ENCODE data around the gene AGAP1. TPM values are rescaled to one million over a fixed set of nuclear protein-coding genes. Genes with fewer than 3 reads are reported as not detected.

Gene AGAP1
- total RNA-seq, 6 experiments from 2014 or later, result 8.1 to 11.2 (median 9.8) TPM

GRCh38 chr2:236015171-236015570, 521.3 kb downstream of the AGAP1 start:
- no peaks in the 10 kb centered on the region for H3K27me3 ChIP-seq
- peaks cover 0 to 7% (median 0%) of the 10 kb centered on the region in 4 donors for H3K4me1 ChIP-seq
- H3K27ac ChIP-seq, result no peak overlapping the region
- ATAC-seq (no peak), DNase-seq (no peak)
- no peaks in the 10 kb centered on the region for H3K9me3 ChIP-seq
- TF ChIP-seq POLR2A (IDR thresholded peaks at IDR 0.05), result no peak
- WGBS (ENCODE audit: insufficient coverage, low coverage, low lambda C conversion rate, missing lambda C conversion rate), result 82% methylated on average over 6 of the region's 6 CpGs
- H3K4me3 ChIP-seq, result no peak overlapping the region
- no peaks in the 10 kb centered on the region for H3K36me3 ChIP-seq
- intact Hi-C loops (cut with DNase I), result no loop called here

- no peaks in the 10 kb centered on the region for H3K36me3 ChIP-seq
- H3K4me3 ChIP-seq, result no peak overlapping the region
- no peak overlapping the region for H3K27ac ChIP-seq
- no peak for DNase-seq
- H3K4me1 ChIP-seq, result peaks cover 0 to 7% (median 0%) of the 10 kb centered on the region in 4 donors
- ATAC-seq, result no peak
- intact Hi-C loops (cut with DNase I), result no loop called here
- no peaks in the 10 kb centered on the region for H3K27me3 ChIP-seq
- no CpG with 5 or more reads among the region's 4 CpGs for WGBS (ENCODE audit: insufficient coverage, low coverage, low lambda C conversion rate, missing lambda C conversion rate)
- TF ChIP-seq POLR2A (IDR thresholded peaks at IDR 0.05), result no peak
- TF ChIP-seq CTCF (IDR thresholded peaks at IDR 0.05), result no peak
- no peaks in the 10 kb centered on the region for H3K9me3 ChIP-seq
These were observed 522.7 kb downstream of the AGAP1 start for GRCh38 chr2:236016496-236016895.

DNA sequence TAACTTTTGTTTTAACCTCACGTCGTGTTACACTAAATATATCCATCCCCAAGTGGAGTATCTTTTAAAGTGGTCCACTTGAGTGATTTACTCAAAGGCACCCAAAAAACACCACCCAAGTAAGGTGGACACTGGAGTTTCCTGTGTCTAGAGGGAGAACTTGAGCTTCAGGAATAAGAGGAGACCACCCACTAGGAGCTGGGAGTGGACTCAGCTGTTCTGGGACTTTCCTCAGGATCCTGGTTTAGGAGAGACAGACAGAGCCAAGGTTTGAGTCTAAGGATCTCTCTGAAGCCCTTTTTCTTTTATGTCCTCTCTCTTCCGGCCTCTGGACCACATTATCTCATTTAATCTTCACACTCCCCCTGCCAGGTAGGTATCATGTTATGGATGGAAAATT, 523.6 kb downstream of the AGAP1 start:
- Histone ChIP-seq H3K4me1 (no peaks in the 10 kb centered on the region), H3K9me3 (no peaks in the 10 kb centered on the region), H3K36me3 (no peaks in the 10 kb centered on the region), H3K4me3 (no peak overlapping the region), H3K27me3 (no peaks in the 10 kb centered on the region), H3K27ac (no peak overlapping the region)
- ATAC-seq (no peak), DNase-seq (no peak)
- WGBS (ENCODE audit: insufficient coverage, low coverage, low lambda C conversion rate, missing lambda C conversion rate), result 71% methylated on average over 3 of the region's 3 CpGs
- intact Hi-C loops (cut with DNase I), result no loop called here
- TF ChIP-seq POLR2A (IDR thresholded peaks at IDR 0.05) (no peak), CTCF (IDR thresholded peaks at IDR 0.05) (no peak)

GRCh38 chr2:236019434-236019833, 525.6 kb downstream of the AGAP1 start:
- Histone ChIP-seq H3K4me3 (no peak overlapping the region), H3K9me3 (no peaks in the 10 kb centered on the region), H3K27me3 (no peaks in the 10 kb centered on the region), H3K4me1 (no peaks in the 10 kb centered on the region), H3K27ac (no peak overlapping the region), H3K36me3 (no peaks in the 10 kb centered on the region)
- ATAC-seq (no peak), DNase-seq (no peak)
- TF ChIP-seq POLR2A (IDR thresholded peaks at IDR 0.05) (no peak), CTCF (IDR thresholded peaks at IDR 0.05) (no peak)
- intact Hi-C loops (cut with DNase I), result no loop called here
- WGBS (ENCODE audit: insufficient coverage, low coverage, low lambda C conversion rate, missing lambda C conversion rate), result 80% methylated on average over 1 of the region's 8 CpGs

DNA sequence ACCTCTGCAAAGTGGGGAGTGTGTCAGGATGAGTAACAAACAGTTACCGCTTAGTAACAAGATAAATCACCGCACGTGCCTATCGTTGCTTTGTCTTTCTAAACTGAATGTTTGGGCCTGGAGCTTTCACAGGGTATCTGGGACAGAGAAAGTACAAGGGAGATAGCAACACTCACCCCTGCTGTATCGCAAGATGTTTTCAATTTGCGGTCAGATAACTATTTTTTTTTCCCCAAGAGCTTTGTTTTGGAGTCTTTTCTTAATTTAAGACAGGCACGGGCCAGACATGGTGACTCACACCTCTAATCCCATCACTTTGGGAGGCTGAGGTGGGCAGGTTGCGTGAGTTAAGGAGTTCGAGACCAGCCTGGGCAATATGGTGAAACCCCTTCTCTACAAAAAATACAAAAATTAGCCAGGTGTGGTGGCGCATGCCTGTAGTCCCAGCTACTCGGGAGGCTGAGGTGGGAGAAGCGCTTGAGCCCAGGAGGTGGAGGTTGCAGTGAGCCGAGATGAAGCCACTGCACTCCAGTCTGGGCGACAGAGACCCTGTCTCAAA, 527.7 kb downstream of the AGAP1 start:
- Histone ChIP-seq H3K4me3 (no peak overlapping the region), H3K9me3 (no peaks in the 10 kb centered on the region), H3K27ac (no peak overlapping the region), H3K36me3 (no peaks in the 10 kb centered on the region), H3K27me3 (no peaks in the 10 kb centered on the region), H3K4me1 (no peaks in the 10 kb centered on the region)
- intact Hi-C loops (cut with DNase I), result no loop called here
- DNase-seq, result no peak
- ATAC-seq, result no peak
- WGBS (ENCODE audit: insufficient coverage, low coverage, low lambda C conversion rate, missing lambda C conversion rate), result 91% methylated on average over 12 of the region's 14 CpGs
- TF ChIP-seq CTCF (IDR thresholded peaks at IDR 0.05) (no peak), POLR2A (IDR thresholded peaks at IDR 0.05) (no peak)

Measured in right lobe of liver (tissue), 6 donors.